ENCODE results near the gene OR5C1. TPM values are rescaled to one million over a fixed set of nuclear protein-coding genes. Genes with fewer than 3 reads are reported as not detected.

Gene OR5C1
- total RNA-seq, 2 donors from 2014 or later, result not detected

- intact Hi-C loops (cut with DNase I), result no loop called here
- Histone ChIP-seq H3K27ac (no peak overlapping the region), H3K9ac (ENCODE audit: low read depth in 2 of 2, low read length in 2 of 2) (no peak overlapping the region), H3K9me3 (no peaks in the 10 kb centered on the region), H3K4me3 (no peak overlapping the region), H3K4me1 (no peaks in the 10 kb centered on the region), H3K36me3 (no peaks in the 10 kb centered on the region), H3K27me3 (no peaks in the 10 kb centered on the region)
- TF ChIP-seq CTCF (IDR thresholded peaks at IDR 0.05), result no peak
- no peak for DNase-seq
Measured at GRCh38 chr9:122786338-122786737, 2.4 kb upstream of the OR5C1 start.

- H3K9ac ChIP-seq (ENCODE audit: low read depth in 2 of 2, low read length in 2 of 2), result no peak overlapping the region
- DNase-seq, result no peak
- H3K27me3 ChIP-seq, result no peaks in the 10 kb centered on the region
- H3K36me3 ChIP-seq, result no peaks in the 10 kb centered on the region
- H3K27ac ChIP-seq, result no peak overlapping the region
- no peaks in the 10 kb centered on the region for H3K4me1 ChIP-seq
- H3K4me3 ChIP-seq, result no peak overlapping the region
- no peaks in the 10 kb centered on the region for H3K9me3 ChIP-seq
- no peak for TF ChIP-seq CTCF (IDR thresholded peaks at IDR 0.05)
- intact Hi-C loops (cut with DNase I), result no loop called here
Measured at GRCh38 chr9:122789256-122790046, 718 bp downstream of the OR5C1 start.

DNA sequence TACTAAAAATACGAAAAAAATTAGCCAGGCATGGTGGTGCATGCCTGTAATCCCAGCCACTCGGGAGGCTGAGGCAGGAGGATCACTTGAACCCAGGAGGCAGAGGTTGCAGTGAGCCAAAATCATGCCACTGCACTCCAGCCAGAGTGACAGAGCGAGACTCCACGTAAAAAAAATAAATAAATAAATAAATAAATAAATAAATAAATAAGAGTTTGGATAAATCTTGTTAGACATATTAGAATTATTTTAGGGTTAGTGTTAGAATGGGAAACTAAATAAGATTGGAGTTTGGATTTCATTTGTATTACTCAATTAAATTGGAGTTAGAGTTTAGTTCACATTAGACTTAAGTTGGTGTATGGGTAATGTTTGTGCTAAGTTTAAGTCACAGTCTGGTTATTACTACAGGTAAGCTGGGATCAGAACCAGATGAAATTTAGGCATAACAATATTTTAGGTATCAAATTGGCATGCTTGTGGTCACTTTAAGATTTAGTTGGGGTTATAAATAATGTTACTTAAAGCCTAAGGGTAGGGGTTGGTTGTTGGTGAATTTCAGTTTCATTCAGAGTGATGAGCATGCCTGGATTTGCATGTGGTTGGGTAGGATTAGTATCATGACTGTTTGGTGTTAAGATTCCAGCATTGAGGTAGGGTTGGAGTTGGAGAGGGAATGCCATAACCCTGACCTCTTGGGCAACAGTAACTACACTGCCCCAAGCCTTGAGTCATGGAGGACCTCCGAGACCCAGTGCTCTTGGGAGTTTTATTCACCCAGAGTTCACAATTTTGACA is 3.3 kb downstream of the OR5C1 start:
- Histone ChIP-seq H3K4me3 (no peak overlapping the region), H3K9me3 (no peaks in the 10 kb centered on the region), H3K27ac (no peak overlapping the region), H3K4me1 (no peaks in the 10 kb centered on the region), H3K27me3 (no peaks in the 10 kb centered on the region), H3K9ac (ENCODE audit: low read depth in 2 of 2, low read length in 2 of 2) (no peak overlapping the region), H3K36me3 (no peaks in the 10 kb centered on the region)
- intact Hi-C loops (cut with DNase I), result no loop called here
- no peak for TF ChIP-seq CTCF (IDR thresholded peaks at IDR 0.05)
- no peak for DNase-seq

GRCh38 chr9:122797316-122798063 is 8.8 kb downstream of the OR5C1 start:
- intact Hi-C loops (cut with DNase I), result no loop called here
- no peaks in the 10 kb centered on the region for H3K27me3 ChIP-seq

More at GRCh38 chr9:122797316-122798063, 8.8 kb downstream of the OR5C1 start:
- no peak for TF ChIP-seq CTCF (IDR thresholded peaks at IDR 0.05)
- Histone ChIP-seq H3K4me1 (no peaks in the 10 kb centered on the region), H3K27ac (no peak overlapping the region), H3K9me3 (no peaks in the 10 kb centered on the region), H3K9ac (ENCODE audit: low read depth in 2 of 2, low read length in 2 of 2) (no peak overlapping the region), H3K36me3 (no peaks in the 10 kb centered on the region), H3K4me3 (no peak overlapping the region)
- no peak for DNase-seq
